ENCODE results near the gene DAZL. TPM values are rescaled to one million over a fixed set of nuclear protein-coding genes. Genes with fewer than 3 reads are reported as not detected.

The DAZL gene
- total RNA-seq, 1 experiment from 2014 or later = 21.2 TPM

GRCh38 chr3:16548721-16549120 lies 56.5 kb downstream of the DAZL start:
- Histone ChIP-seq H3K4me1 (ENCODE audit: insufficient read depth, low read length) (peaks cover 2% of the 10 kb centered on the region; the same call in 1 of the 2 replicates), H3K4ac (ENCODE audit: low read depth, low read length) (no peak overlapping the region), H3K23ac (ENCODE audit: insufficient read length, low read depth, low read length) (no peak overlapping the region), H4K5ac (ENCODE audit: insufficient read length, low read depth, low read length) (no peak overlapping the region), H3K4me2 (ENCODE audit: insufficient read depth, insufficient read length, low read length) (no peak overlapping the region), H2BK5ac (ENCODE audit: insufficient read length, low read length) (no peak overlapping the region), H2BK20ac (ENCODE audit: low read depth, low read length, poor library complexity, severe bottlenecking) (no peak overlapping the region), H2BK15ac (ENCODE audit: low read depth, low read length) (no peak overlapping the region), H3K18ac (ENCODE audit: insufficient read length, low read depth, low read length) (no peak overlapping the region), H3K9me3 (ENCODE audit: control insufficient read depth, low read depth, low read length) (no peaks in the 10 kb centered on the region), H4K91ac (ENCODE audit: insufficient read length, low read depth, low read length) (no peak overlapping the region), H4K8ac (replicated peaks; ENCODE audit: insufficient read length, low read depth, low read length) (no peak overlapping the region), H4K20me1 (ENCODE audit: control insufficient read depth, insufficient read depth, insufficient read length) (no peaks in the 10 kb centered on the region), H3K27ac (ENCODE audit: insufficient read length, low read depth, low read length) (no peak overlapping the region), H3K23me2 (ENCODE audit: insufficient read length, low read depth, low read length, poor library complexity, severe bottlenecking) (no peaks in the 10 kb centered on the region), H3T11ph (ENCODE audit: low read length) (no peak overlapping the region), H3K79me1 (ENCODE audit: insufficient read depth, low read depth, low read length, poor library complexity, severe bottlenecking) (no peaks in the 10 kb centered on the region), H2BK120ac (ENCODE audit: low read depth, low read length, poor library complexity, severe bottlenecking) (no peak overlapping the region), H2AFZ (ENCODE audit: low read length) (no peak overlapping the region), H3K27me3 (ENCODE audit: insufficient read depth, low read length) (no peaks in the 10 kb centered on the region), H3K79me2 (ENCODE audit: insufficient read depth, low read length) (no peaks in the 10 kb centered on the region), H2BK12ac (ENCODE audit: insufficient read length, low read depth, low read length) (no peak overlapping the region), H3K9ac (ENCODE audit: extremely low read depth, insufficient read length, low read length) (no peak overlapping the region), H3K14ac (ENCODE audit: insufficient read depth, low read length) (no peak overlapping the region), H3K56ac (ENCODE audit: insufficient read length, low read depth, low read length) (no peak overlapping the region), H2AK5ac (ENCODE audit: insufficient read length, low read length) (no peak overlapping the region)
- Mint-ChIP-seq H3K4me3 (no peak overlapping the region), H3K27ac (no peak overlapping the region), H3K27me3 (ENCODE audit: low read depth) (no peaks in the 10 kb centered on the region; the same call in 1 of the 2 replicates), H3K9me3 (no peaks in the 10 kb centered on the region), H3K4me1 (peaks cover 22 to 23% of the 10 kb centered on the region in 2 experiments), H3K36me3 (ENCODE audit: insufficient read depth in 1 of 3, low read depth in 3 of 3) (peaks cover 0 to 2% (median under 1%) of the 10 kb centered on the region in 3 experiments; a peak in 3 of 7 replicates)
- DNase-seq = no peak
- no peak for TF ChIP-seq CTCF (conservative IDR thresholded peaks at IDR 0.05)
- no CpG with 5 or more reads among the region's 4 CpGs for WGBS (ENCODE audit: extremely low coverage, insufficient read length, low lambda C conversion rate)

Measured in H9 (cell line).